K562 treated with DMSO at 1 percent for 24 hours (cell line): ENCODE measurements around the gene HDAC7. TPM values are rescaled to one million over a fixed set of nuclear protein-coding genes. Genes with fewer than 3 reads are reported as not detected.

Source experiments
- total RNA-seq: library from RNA; unstranded; fragments of 300-600 nt; gene quantifications from 2 replicates; pipeline ENCODE4 v1.2.3, GENCODE V29; 2022; ENCODE audit warnings: low read depth; ENCODE audit not compliant: insufficient read depth

HDAC7 gene
- 57.4 and 60.6 TPM in 2 replicates for total RNA-seq

DNA sequence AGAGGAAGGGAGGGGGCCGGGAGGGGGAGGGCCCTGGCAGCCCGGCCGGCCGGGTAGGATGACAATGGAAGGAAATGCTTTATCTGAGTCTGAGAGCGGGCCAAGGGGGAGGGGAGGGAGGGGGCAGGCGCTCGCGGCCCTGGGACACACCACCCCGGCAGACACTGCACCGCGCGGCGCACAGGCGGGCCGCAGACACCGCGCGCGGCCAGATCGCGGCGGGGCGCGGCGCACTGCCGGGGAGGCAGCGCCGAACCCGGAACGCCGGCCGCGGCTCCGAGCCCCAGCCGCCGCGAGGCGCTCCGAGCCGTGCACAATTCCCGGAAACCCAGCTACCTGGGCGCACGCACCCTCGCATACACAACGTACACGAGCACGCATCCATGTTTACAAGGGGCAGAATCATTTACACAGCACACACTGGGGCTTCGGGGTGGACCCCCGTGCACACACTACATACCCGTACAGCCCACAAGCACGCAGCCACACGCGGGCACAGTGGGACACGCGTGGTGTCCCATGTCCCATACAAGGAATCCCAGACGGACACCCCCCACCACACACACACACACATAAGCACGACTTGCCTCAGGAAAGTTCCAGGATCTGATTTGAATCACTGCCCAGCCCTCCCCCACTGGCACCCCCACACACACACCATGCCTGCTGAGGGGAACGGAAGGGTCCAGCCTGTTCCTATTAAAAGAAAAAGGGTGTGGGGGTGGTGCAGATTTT, at the start of gene HDAC7:
Gene HDAC7 (minus strand): TSS at position 8 of the 735 bp plus-strand sequence. CDS start 118 bp downstream, outside the sequence.

DNA sequence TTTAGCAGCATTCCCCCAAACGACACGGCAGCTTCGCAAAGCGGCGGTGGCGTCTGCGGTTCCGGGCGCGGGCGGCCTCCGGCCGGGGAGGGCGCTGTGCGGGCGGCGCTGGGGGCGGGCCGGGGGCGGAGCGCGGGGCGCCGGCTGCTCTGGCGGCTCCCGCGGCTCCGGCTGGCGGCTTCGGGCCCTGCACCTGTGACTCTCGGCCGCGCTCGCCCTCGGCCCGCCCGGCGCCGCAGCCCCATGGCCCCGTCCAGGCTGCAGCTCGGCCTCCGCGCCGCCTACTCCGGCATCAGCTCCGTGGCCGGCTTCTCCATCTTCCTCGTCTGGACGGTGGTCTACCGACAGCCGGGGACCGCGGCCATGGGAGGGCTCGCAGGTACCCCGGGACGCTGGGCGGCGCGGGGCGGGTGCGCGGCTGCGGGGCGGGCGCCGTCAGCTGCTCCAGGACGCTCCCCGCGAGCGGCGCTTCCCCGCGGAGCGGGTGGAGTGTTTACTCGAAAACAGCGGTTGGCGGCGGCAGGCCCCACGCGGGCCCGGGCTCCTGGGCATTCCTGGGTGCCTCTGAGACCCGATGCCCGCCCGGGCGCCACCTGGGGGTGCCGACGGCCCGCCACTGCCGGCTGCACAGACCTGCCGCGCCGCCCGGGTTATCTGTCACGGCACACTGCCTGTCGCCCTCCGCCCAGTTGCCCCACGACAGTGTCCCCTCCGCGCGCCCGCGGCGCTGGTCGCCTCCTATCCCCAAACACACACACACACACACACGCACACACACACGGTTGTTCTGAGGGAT, 46.4 kb downstream of the HDAC7 start, which contains the start of gene SLC48A1:
Gene SLC48A1 (plus strand): TSS at position 177 of the 796 bp plus-strand sequence. CDS start 67 bp downstream, at position 244.

DNA sequence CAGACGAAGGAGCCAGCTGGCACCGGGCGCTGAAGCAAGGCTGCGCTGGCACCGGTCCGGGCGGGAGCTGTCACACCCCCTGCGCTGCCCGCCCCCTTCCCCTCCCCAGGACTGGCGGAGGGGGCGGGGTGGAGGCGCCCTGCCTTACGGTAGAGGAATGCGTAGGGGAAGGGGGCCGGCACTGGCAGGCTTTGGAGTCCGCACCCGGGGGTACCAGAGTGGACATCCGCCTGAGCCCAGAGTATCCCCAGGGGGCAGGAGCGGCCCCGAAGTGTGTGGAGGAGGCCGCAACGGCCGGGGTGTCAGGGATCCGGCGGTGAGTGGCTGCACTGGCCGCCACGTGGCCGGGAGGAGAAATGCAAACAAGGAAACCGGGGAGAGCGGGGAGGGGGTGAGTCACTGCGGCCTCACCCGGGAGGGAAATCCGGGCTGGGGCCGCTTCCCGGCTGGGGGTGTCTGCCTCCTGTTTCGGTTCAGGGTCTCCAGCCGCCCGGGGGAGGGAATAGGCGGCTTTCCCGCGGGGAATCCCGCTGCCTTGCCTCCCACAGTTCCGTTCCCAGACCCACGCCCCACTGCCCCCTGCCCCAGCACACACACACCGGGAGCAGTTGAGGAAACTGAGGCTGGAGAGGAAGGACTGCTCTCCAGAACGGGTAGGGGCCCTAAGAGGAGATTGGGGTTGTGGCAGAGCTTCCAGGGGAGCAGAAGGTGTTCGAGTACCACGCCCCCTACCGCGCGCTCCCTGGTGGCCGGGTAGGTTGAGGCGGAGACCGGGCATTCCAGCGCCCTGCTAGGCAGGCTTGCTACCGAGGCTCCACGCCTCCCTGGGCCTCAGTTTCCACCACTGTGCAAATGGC, 60.6 kb downstream of the HDAC7 start, which contains the start of gene RAPGEF3:
Gene RAPGEF3 (minus strand): TSS at position 47 of the 857 bp plus-strand sequence. CDS start 324 bp downstream, outside the sequence.

Other genes with a start within 250 kb of the HDAC7 start
- 23.2 and 31.2 TPM in 2 replicates for gene RPAP3, start 113.9 kb downstream of the HDAC7 start, total RNA-seq
- gene ENDOU, start 94.4 kb downstream of the HDAC7 start, total RNA-seq = not detected in 2 replicates
- gene RAPGEF3, start 61.0 kb downstream of the HDAC7 start, total RNA-seq = 1.1 and 1.2 TPM in 2 replicates
- gene SLC48A1, start 46.7 kb downstream of the HDAC7 start, total RNA-seq = 43.7 and 52.7 TPM in 2 replicates
- gene VDR, start 85.1 kb upstream of the HDAC7 start, total RNA-seq = 4.2 and 4.6 TPM in 2 replicates
- 167 and 170 TPM in 2 replicates for gene TMEM106C, start 143.7 kb upstream of the HDAC7 start, total RNA-seq
- not detected in 2 replicates for gene COL2A1, start 184.6 kb upstream of the HDAC7 start, total RNA-seq